T-helper 2 cell (primary cell): Measurements from ENCODE around the gene RAPGEF6.
"Not testable (repeated sequence)": the region's sequence is repeated elsewhere in the genome, so short reads cannot be mapped to it uniquely, and the experiment has no call there.

ENCODE experiments used
- DNase-seq, 5 experiments: peaks; one replicate each; pipeline versions ENCODE4 v3.0.0 to v3.0.0-alpha.2; 2012 to 2022

The RAPGEF6 gene

DNA sequence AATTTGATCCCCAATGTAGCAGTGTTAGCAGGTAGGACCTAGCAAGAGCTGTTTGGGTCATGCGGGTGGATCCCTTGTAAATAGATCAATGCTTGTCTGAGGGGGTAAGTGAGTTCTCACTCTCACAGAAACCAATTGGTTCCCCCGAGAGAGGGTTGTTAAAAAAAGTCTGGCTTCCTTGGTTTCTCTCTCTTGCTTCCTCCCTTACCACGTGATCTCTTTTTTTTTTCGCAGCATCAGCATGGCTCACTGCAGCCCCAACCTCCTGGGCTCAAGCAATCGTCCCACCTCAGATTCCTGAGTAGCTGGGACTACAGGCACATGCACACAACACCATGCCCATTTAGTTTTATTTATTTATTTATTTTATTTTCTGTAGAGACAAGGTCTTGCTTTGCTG, 26.4 kb downstream of the RAPGEF6 start:
- no peak for DNase-seq

DNA sequence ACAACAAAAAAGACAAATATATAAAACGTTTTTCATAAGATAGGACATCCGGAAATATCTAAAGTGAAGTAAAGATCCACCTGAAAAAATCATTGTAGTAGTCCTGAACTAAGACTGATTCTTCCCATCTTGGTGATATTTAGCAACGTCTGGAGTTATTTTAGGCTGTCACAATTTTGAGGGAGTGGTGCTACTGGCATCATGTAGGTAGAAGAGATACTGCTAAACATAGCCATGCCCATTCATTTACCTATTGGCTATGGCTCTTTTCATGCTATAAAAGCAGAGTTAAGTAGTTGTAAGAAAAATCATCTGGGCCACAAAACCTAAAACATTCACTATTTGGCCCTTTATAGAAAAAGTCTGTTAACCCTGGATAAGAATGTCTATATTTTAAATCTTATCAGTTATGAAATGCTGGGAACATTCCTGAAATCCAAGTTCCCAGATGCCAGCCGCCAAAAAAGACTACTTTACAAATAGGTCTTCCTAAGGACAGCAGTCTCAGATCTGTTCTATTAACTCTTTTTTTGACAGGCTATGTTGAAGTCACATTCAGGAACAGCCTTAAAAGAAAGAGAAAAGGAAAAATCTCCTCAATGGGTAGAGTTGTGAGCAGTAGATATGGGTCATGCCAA, 27.0 kb downstream of the RAPGEF6 start:
- no peak for DNase-seq

DNA sequence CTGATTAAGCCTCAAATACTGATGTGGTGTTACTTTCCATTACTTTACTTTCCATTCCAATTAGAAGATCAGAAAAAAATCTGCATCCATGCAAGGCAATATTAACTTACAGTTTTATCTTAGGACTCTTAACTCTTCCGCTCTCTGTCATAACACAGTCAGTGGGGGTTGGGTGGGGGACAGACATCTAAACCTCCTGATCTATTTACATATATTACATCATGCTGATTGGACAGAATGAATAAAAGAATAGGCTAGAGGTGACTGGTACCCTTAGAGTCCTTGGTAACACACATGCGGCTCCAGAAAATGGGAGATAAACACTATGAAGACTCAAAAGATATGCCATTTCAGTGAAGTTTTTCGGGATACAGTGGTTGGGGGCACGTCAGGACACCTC, 27.6 kb downstream of the RAPGEF6 start:
- DNase-seq: no peak

DNA sequence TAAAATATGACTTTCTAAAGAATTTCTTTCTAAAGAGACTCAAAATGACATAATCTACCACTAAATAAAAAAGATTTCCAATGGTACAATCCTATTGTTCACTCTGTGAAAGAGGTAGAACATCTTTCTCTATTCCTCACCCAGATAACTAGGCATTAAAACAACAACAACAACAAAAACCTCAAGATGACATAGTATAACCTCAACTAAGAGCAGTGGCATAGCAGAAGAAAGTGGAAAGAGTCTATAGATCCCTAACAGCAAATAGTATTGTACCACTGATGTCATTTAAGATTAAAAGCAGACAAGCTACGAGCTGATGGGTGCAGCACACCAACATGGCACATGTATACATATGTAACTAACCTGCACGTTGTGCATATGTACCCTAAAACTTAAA, 29.9 kb downstream of the RAPGEF6 start:
- DNase-seq: peak in 1 of 5 experiments; percentile 38

DNA sequence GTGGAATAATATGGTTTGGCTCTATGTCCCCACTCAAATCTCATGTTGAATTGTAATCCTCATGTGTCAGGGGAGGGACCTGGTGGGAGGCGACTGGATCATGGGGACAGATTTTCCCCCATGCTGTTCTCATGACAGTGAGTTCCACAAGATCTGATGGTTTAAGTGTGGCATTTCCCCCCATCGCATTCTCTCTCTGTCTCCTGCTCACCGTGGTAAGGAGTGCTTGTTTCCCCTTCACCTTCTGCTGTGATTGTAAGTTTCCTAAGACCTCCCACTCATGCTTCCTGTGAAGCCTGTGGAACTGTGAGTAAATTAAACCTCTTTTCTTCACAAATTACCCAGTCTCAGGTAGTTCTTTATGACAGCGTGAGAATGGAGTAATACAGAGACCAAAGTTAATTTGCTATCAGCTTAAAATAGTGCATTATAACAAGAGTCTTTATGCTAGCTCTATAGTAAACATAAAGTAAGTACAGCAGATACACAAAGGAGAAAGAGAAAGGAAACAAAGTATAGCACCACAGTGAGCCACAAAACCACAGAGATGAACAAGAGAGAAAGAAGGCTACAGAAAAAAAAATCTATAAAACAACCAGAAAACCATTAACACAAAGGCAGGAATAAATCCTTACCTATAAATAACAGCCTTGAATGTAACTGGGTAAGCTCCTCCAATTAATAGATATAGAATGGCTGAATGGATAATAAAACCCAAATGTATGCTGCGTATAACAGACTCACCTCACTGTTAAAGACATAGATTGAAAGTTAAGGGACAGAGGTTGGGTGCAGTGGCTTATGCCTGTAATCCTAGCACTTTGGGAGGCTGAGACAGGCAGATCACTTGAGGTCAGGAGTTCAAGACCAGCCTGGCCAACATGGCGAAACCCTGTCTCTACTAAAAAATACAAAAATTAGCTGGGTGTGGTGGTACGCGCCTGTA, 39.7 kb downstream of the RAPGEF6 start:
- peak in 2 of 5 experiments; percentile 53 to 85 for DNase-seq

DNA sequence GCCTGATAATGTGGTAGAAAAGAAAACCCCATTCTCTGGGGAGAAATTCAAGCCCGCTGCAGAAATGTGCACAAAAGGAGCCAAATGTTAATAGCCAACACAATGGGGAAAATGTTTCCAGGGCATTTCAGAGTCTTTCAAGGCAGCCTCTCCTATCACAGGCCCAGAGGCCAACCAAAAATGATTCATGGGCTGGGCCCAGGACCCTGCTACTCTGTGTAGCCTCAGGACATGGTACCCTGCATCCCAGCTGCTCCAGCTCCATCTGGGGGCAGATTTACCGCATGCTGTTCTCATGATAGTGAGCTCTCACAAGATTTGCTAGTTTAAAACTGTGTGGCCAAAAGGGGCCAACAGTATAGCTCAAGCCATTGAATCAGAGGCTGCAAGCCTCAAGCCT, 41.1 kb downstream of the RAPGEF6 start:
- no peak for DNase-seq

DNA sequence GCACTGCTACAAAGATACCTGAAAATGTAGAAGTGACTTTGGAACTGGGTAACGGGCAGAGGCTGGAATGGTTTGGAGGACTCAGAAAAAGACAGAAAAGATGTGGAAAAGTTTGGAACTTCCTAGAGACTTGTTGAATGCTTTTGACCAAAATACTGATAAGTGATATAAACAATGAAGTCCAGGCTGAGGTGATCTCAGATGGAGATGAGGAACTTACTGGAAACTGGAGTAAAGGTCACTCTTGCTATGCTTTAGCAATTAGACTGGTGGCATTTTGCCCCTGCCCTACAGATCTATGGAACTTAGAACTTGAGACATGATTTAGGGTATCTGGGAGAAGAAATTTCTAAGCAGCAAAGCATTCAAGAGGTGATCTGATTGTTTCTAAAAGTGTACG, 41.6 kb downstream of the RAPGEF6 start:
- DNase-seq: not testable (repeated sequence)

DNA sequence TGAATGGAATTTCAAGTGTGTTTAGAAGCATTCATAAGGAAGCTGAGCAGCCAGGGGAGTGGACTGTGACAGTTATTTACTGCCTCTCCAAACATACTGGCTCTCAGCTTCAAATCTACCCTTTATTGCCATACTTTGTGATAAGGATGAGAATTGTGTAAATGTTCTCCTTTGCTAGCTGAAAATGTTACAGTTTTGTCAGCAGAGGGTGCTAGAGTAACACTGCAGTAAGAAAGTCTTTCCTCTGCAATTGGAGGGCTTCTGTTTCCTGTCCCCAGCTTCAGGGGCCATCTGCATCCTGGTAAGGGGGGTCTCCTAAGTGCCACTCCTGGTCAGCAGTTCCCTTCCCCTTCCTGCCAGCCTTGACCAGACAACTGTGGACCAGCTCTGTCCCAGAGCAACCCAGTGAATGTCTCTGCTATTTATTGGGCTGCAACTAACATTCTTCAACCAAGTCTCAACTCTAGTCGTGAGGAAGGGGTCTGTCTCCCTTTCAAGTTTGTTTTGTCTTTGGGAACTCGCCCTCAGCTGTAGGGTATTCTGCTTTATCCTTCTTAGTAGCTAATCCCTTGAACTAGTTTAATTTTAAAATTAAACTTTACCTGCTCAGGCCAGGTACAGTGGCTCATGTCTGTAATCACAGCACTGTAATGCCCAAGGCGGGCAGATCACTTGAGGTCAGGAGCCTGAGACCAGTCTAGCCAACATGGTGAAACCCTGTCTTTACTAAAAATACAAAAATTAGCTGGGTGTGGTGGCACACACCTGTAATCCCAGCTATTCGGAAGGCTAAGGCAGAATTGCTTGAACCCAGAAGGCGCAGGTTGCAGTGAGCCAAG, 45.3 kb downstream of the RAPGEF6 start:
- peak in 2 of 5 experiments; percentile 39 to 69 for DNase-seq

DNA sequence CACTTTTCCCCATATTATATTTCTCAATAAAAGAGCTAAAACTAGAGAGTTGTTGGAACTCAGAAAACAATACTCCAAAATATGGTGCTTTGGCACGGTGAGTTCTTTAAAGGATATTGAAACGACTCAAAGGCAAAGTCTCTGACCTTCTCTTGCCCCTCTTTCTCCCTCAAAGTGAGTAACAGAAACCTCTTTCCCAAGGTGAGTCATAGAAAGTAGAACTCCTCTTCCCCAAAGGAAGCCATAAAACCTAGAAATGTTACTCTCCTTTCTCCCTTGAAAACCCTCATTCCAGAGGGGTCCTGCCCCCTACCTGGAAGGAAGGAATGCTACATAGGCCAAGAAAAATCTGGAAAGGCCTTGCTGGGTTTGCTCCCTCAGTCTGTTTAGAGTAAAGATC, 47.5 kb downstream of the RAPGEF6 start:
- DNase-seq: no peak

DNA sequence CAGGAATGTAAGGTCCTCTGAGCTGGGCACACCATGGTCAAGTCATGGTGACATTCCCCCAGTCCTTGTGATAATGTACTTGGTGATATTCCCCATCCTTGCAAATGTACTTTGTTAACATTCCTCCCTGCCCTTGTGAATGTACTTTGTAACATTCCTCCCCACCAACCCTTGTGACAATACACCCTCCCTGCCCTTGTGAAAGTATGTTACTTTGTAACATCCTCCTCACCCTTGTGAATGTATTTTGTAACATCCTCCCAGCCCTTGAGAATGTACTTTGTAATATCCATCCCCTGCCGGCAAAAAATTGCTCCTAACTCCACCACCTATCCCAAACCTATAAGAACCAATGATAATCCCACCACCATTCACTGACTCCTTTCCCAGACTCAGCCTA, 53.3 kb downstream of the RAPGEF6 start:
- DNase-seq: no peak

DNA sequence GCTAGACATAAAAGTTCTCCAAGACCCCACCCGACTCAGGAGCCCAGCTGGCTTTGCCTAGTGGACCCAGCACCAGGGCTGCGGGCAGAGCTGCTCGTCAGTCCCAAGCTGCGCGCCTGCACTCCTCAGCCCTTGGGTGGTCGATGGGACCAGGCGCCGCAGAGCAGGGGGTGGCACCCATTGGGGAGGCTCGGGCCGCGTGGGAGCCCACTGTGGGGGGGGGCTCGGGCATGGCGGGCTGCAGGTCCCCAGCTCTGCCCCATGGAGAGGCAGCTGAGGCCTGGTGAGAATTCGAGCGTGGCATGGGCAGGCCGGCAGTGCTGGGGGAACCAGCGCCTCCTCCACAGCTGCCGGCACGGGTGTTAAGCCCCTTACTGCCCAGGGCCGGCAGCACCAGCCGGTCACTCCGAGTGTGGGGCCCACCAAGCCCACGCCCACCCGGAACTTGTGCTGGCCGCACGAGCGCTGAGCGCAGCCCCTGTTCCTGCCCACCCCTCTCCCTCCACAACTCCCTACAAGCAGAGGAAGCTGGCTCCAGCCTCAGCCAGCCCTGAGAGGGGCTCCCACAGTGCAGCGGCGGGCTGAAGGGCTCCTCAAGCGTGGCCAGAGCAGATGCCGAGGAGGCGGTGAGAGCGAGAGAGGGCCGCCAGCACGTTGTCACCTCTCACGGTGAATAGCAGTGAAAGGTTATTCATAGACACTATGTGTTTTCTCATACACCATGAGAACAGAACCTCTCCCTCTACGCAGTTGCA, 54.9 kb downstream of the RAPGEF6 start:
- no peak for DNase-seq

DNA sequence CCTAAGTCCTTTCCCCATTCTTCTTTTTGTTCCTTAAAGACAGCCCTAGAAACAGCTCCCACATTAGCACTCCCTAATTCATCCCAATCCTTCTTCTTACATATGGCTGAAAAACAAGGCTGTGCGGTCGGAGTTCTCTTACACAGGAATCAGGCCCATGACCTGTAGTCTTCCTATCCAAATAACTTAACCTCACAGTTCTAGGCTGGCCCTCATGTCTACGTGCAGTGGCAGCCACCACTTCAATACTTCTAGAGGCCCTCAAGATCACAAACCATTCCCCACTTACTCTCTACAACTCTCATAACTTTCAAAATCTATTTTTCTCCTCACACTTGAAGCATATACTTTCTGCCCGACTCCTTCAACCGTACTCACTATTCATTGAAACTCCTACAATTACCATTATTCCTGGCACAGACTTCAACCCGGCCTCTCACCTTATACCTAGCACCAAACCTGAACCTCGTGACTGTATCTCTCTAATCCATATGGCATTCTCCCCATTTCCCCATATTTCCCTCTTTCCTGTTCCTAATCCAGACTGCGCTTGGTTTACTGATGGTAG, 59.3 kb downstream of the RAPGEF6 start:
- DNase-seq: no peak

DNA sequence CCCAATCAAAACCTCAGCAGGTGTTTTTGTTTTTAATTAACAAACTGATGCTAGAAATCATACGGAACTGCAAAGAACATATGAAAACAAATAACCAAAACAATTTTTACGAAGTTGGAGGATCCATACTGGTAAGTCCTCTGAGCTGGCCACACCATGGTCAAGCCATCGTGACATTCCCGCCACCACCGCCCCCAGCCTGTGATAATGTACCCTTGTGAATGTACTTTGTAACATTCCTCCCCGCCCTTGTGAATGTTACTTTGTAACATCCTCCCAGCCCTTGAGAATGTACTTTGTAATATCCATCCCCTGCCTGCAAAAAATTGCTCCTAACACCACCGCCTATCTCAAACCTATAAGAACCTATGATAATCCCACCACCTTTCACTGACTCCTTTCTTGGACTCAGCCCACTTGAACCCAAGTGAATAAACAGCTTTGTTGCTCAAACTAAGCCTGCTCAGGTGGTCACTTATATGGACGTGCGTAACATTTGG, 63.3 kb downstream of the RAPGEF6 start:
- no peak for DNase-seq

DNA sequence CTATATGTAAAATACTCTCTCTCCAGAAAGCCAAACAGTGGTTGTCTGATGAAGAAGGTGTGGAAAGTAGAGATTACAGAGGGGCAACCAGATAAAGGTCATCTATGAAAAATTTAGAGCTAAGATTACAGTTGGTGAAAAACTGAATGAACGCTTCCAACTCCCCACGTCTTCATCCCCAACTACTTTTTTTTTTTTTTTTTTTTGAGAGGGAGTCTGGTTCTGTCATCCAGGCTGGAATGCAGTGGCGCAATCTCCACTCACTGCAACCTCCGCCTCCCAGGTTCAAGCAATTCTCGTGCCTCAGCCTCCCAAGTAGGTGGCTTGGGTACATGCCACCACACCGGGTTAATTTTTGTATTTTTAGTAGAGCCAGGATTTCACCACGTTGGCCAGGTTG, 64.3 kb downstream of the RAPGEF6 start:
- no peak for DNase-seq

DNA sequence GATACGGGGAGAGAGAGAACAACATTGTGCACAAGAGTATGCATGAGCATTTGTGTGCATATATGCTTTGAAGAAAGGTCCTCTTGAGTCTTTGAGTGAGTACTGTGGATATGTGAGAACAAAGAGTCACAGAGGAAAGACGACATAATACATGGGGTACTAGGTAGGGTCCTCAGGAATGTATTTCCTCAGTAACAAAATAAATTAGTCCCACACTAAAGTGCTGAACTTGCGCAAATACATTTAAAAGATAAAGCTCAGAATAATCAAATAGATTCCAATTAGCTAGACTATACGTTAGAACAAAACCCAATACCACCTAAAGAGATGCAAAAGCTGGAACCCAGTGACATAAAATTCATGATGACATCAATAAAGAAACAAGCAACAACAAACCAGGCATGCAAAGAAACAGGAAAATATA, 70.8 kb downstream of the RAPGEF6 start:
- DNase-seq: no peak

DNA sequence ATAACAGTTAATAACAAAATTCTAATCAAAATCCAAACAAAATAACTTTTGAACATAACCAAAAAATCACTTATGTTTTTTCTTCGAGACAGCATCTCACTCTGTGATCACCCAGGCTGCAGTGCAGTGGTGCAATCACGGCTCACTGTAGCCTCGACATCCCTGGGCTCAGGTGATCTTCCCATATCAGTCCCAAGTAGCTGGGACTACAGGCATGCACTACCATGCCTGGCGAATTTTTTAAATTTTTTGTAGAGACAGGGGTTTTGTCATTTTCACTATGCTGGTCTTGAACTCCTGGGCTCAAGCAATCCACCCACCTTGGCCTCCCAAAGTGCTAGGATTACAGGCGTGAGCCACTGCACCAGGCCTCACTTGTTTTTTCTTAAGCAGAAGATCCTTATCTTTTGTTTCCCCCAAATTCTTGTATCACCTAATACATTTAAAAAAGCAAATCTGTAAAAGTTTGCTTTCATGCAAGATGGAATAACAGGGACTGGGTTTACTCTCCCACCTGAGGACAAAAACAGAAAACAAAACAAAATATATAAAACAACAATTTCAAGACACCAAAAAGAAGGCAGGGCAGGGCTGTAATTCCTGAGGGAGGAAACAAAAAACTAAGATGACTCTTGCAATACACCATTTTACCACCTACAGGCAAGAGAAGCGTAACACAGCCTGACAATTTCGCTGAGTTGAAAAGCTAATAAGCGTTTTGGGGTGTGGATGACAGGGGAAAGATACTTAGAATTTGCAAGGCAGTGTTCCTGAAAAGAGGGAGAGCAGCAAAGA, 71.4 kb downstream of the RAPGEF6 start:
- no peak for DNase-seq

DNA sequence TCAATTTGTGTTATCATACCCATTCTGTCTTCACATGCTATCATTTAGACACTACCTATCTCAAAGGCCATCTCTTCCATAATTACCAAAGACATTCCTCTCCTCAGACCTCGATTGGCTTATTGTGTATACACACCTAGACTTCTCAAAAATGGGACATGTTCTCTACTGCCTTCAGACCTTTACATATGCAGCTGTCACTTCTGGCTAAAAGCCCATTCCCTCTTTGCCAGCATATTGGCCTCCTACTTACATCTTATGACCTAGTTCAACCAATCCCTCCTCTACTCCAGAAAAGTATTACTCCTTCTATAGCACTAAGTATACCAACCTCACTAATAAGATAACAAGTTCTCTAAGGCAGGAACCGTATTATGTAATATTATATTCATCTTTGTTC, 84.4 kb downstream of the RAPGEF6 start:
- DNase-seq: no peak

DNA sequence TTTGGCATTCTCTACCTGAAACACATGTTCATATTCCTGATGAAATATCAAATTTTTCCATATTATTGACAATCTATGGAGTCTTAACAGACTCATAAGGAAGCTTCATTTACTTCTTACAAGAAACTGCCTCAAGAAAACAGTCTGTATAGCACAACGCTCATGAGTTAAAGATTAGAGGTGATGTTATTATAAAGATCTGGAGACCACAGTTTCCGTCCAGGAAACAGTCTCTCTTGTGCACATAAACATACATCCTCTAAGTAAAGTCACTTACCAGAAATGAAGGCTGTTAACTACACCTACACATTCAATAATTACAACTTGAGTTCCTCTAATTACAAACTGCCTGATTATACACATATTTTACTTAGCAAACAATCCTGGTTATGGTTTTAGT, 86.9 kb downstream of the RAPGEF6 start:
- peak in 2 of 5 experiments; percentile 35 to 92 for DNase-seq

DNA sequence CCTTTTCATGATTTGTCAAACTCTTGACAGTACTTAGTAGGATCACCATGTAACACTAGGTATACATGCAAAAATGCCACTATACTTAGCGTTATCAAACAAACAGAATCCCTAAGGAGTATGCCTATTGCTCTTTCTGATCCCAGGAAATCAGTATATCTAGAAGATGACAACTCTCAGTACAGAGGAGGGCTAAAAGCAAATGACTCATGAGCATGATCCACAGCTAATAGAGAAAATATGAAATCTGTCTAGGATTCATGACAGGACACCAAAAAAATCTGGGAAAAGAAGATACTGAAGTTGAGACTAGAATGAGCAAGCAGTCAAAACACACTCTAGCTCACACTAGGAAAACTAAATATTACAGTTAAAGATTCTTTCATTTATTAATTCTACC, 89.2 kb downstream of the RAPGEF6 start:
- DNase-seq: no peak

DNA sequence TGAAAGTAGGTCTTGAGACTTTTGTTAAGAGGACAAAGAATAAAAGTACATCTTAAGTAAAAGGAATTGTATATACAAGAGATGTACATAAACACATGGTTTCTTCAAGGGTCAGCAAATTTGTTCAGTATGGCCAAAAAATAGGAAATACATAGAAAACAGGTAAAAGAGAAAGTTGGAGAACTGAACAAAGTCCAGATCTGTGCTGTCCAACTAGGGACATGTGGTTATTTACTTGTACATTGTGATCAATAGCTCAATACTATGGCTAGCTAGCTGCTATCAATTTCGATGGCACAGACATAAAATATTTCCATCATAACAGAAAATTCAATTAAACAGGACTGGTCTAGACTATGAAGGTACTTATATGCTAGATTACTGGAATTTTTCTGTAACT, 92.3 kb downstream of the RAPGEF6 start:
- no peak for DNase-seq

DNA sequence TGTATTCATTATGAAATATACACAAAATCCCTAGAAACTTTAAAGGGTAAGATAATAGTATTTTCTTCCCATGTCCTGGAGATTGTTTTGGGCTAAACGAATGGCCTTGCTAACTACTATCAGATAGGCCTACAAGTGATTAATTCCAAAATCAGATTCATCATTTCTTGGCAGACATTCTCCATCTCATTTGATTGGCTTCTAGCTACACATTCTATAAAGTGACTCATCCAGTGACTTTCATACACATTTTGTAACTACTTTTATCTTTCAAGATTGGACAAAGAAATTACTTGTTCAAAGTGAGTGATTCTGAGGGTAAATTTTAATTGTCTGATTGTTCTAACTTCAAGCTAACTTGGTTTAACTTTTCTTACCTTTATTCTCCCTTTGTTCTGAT, 93.3 kb downstream of the RAPGEF6 start:
- peak in 1 of 5 experiments; percentile 49 for DNase-seq
